Mesendoderm (in vitro differentiated cells): Measurements from ENCODE around the gene B4GALT3.
A peak's percentile ranks its signal among the peaks of the same experiment; 100 is the strongest.

Experiments
- DNase-seq: peaks from one replicate; pipeline ENCODE4 v3.0.0; 2013
- H2AK5ac ChIP-seq: 2 replicates; pipeline ENCODE4 v1.6.1; 2013; ENCODE audit warnings: low read length, inconsistent platforms
- H2BK120ac ChIP-seq: 2 replicates; pipeline ENCODE4 v1.6.1; 2013; ENCODE audit warnings: low read depth, mild to moderate bottlenecking, low read length, moderate library complexity, mixed read lengths
- H2BK15ac ChIP-seq: replicated peaks from 2 replicates; pipeline ENCODE4 v1.6.1; 2013; ENCODE audit warnings: low read depth, mild to moderate bottlenecking, moderate library complexity
- H2BK5ac ChIP-seq: 2 replicates; pipeline ENCODE4 v1.6.1; 2013; ENCODE audit warnings: low read length, inconsistent platforms
- H3K18ac ChIP-seq: 2 replicates; pipeline ENCODE4 v1.6.1; 2013; ENCODE audit warnings: mild to moderate bottlenecking, low read length, mixed read lengths
- H3K23ac ChIP-seq: one replicate; pipeline ENCODE4 v1.6.1; 2013; ENCODE audit warnings: low read length
- H3K27ac ChIP-seq: 2 replicates; pipeline ENCODE4 v1.5.1; 2013; ENCODE audit warnings: low read depth, mild to moderate bottlenecking, inconsistent platforms, low read length, moderate library complexity
- H3K27me3 ChIP-seq: 2 replicates; pipeline ENCODE4 v1.6.1; 2013; ENCODE audit warnings: low read length, control low read depth, mild to moderate bottlenecking, inconsistent platforms; ENCODE audit not compliant: insufficient read depth, poor library complexity
- H3K36me3 ChIP-seq: 2 replicates; pipeline ENCODE4 v1.6.1; 2013; ENCODE audit warnings: low read length, inconsistent platforms; ENCODE audit not compliant: control insufficient read depth, insufficient read depth
- H3K4ac ChIP-seq: one replicate; pipeline ENCODE4 v1.6.1; 2013; ENCODE audit warnings: low read depth, mild to moderate bottlenecking, low read length, moderate library complexity
- H3K4me1 ChIP-seq: 2 replicates; pipeline ENCODE4 v1.6.1; 2013; ENCODE audit warnings: low read depth, low read length, inconsistent platforms; ENCODE audit not compliant: control insufficient read depth
- H3K4me2 ChIP-seq: 2 replicates; pipeline ENCODE4 v1.6.1; 2013; ENCODE audit warnings: low read length
- H3K4me3 ChIP-seq: 2 replicates; pipeline ENCODE4 v1.5.1; 2013; ENCODE audit warnings: mild to moderate bottlenecking, low read length
- H3K56ac ChIP-seq: one replicate; pipeline ENCODE4 v1.6.1; 2013; ENCODE audit warnings: low read length
- H3K79me1 ChIP-seq: 2 replicates; pipeline ENCODE4 v1.6.1; 2013; ENCODE audit warnings: low read length, inconsistent platforms
- H3K79me2 ChIP-seq: 2 replicates; pipeline ENCODE4 v1.6.1; 2013; ENCODE audit warnings: mild to moderate bottlenecking, low read length; ENCODE audit not compliant: control insufficient read depth, insufficient read depth
- H3K9ac ChIP-seq: 2 replicates; pipeline ENCODE4 v1.6.1; 2013; ENCODE audit warnings: low read length, inconsistent platforms
- H4K5ac ChIP-seq: one replicate; pipeline ENCODE4 v1.6.1; 2013; ENCODE audit warnings: low read length
- H4K8ac ChIP-seq: one replicate; pipeline ENCODE4 v1.6.1; 2013; ENCODE audit warnings: low read depth, mild to moderate bottlenecking, control low read depth, low read length, moderate library complexity
- WGBS: extraction: QIAGEN DNeasy Blood & Tissue Kit; methylation state at CpG from one replicate; pipeline ENCODE4 v1.1.7; 2013; ENCODE audit warnings: low lambda C conversion rate, missing lambda C conversion rate; ENCODE audit not compliant: insufficient coverage; ENCODE audit errors: extremely low coverage; 5-methylcytosine and 5-hydroxymethylcytosine counted together

Gene B4GALT3

GRCh38 chr1:161153176-161153575, 24.1 kb downstream of the B4GALT3 start:
- no peak overlapping the region for H2AK5ac ChIP-seq
- H3K79me1 ChIP-seq: no peaks in the 10 kb centered on the region
- no peak overlapping the region for H3K4ac ChIP-seq
- H3K56ac ChIP-seq: peak overlapping the region; percentile 0
- no peak overlapping the region for H4K8ac ChIP-seq
- no peak overlapping the region for H3K23ac ChIP-seq
- H2BK120ac ChIP-seq: no peak overlapping the region
- no peak for DNase-seq
- H3K27me3 ChIP-seq: no peaks in the 10 kb centered on the region
- H4K5ac ChIP-seq: no peak overlapping the region
- H3K4me2 ChIP-seq: no peak overlapping the region
- H3K36me3 ChIP-seq: no peaks in the 10 kb centered on the region
- no peak overlapping the region for H2BK5ac ChIP-seq
- no peak overlapping the region for H3K27ac ChIP-seq
- WGBS: no CpG with 5 or more reads among the region's 9 CpGs
- no peak overlapping the region for H3K9ac ChIP-seq
- H3K4me3 ChIP-seq: no peak overlapping the region
- H3K18ac ChIP-seq: no peak overlapping the region
- H3K4me1 ChIP-seq: peaks cover 2% of the 10 kb centered on the region
- H2BK15ac ChIP-seq: no peak overlapping the region
- no peaks in the 10 kb centered on the region for H3K79me2 ChIP-seq

- no peak overlapping the region for H3K4ac ChIP-seq
- H2AK5ac ChIP-seq: no peak overlapping the region
- H3K27ac ChIP-seq: no peak overlapping the region
- WGBS: no CpG with 5 or more reads among the region's 3 CpGs
- H3K79me2 ChIP-seq: no peaks in the 10 kb centered on the region
- H3K18ac ChIP-seq: no peak overlapping the region
- H3K4me1 ChIP-seq: no peaks in the 10 kb centered on the region
- H2BK5ac ChIP-seq: no peak overlapping the region
- H3K79me1 ChIP-seq: no peaks in the 10 kb centered on the region
- H3K27me3 ChIP-seq: no peaks in the 10 kb centered on the region
- no peak for DNase-seq
- H3K9ac ChIP-seq: no peak overlapping the region
- H4K5ac ChIP-seq: no peak overlapping the region
- no peak overlapping the region for H2BK120ac ChIP-seq
- no peak overlapping the region for H3K56ac ChIP-seq
- H3K23ac ChIP-seq: no peak overlapping the region
- H3K4me2 ChIP-seq: no peak overlapping the region
- no peak overlapping the region for H3K4me3 ChIP-seq
- no peaks in the 10 kb centered on the region for H3K36me3 ChIP-seq
- no peak overlapping the region for H4K8ac ChIP-seq
- no peak overlapping the region for H2BK15ac ChIP-seq
Measured at GRCh38 chr1:161145832-161146231, 31.5 kb downstream of the B4GALT3 start.

GRCh38 chr1:161140755-161141400, 36.4 kb downstream of the B4GALT3 start:
- Histone ChIP-seq H3K36me3 (no peaks in the 10 kb centered on the region), H2BK5ac (no peak overlapping the region), H3K27ac (no peak overlapping the region), H2BK15ac (no peak overlapping the region), H3K4me1 (no peaks in the 10 kb centered on the region), H4K8ac (no peak overlapping the region), H3K9ac (no peak overlapping the region), H3K27me3 (no peaks in the 10 kb centered on the region), H3K4me2 (no peak overlapping the region), H3K79me1 (no peaks in the 10 kb centered on the region), H3K56ac (no peak overlapping the region), H3K79me2 (no peaks in the 10 kb centered on the region), H3K23ac (no peak overlapping the region), H3K18ac (no peak overlapping the region), H3K4me3 (no peak overlapping the region), H2BK120ac (no peak overlapping the region), H2AK5ac (no peak overlapping the region), H3K4ac (no peak overlapping the region), H4K5ac (no peak overlapping the region)
- no peak for DNase-seq
- no CpG with 5 or more reads among the region's 29 CpGs for WGBS

GRCh38 chr1:161139766-161140165, 37.5 kb downstream of the B4GALT3 start:
- Histone ChIP-seq H3K18ac (no peak overlapping the region), H3K56ac (no peak overlapping the region), H3K27me3 (no peaks in the 10 kb centered on the region), H4K5ac (no peak overlapping the region), H3K4me2 (no peak overlapping the region), H2BK5ac (no peak overlapping the region), H3K79me1 (no peaks in the 10 kb centered on the region), H2BK120ac (no peak overlapping the region), H3K4ac (no peak overlapping the region), H3K23ac (no peak overlapping the region), H2BK15ac (no peak overlapping the region), H3K4me1 (no peaks in the 10 kb centered on the region), H3K4me3 (no peak overlapping the region), H3K27ac (no peak overlapping the region), H3K36me3 (no peaks in the 10 kb centered on the region), H2AK5ac (no peak overlapping the region), H3K79me2 (peaks cover 4% of the 10 kb centered on the region), H3K9ac (no peak overlapping the region), H4K8ac (no peak overlapping the region)
- no CpG with 5 or more reads among the region's 1 CpG for WGBS
- DNase-seq: peak; percentile 60

GRCh38 chr1:161138431-161138830, 38.9 kb downstream of the B4GALT3 start:
- Histone ChIP-seq H2AK5ac (no peak overlapping the region), H4K5ac (no peak overlapping the region), H3K4me3 (no peak overlapping the region), H3K36me3 (no peaks in the 10 kb centered on the region), H4K8ac (no peak overlapping the region), H3K56ac (no peak overlapping the region), H3K4me2 (no peak overlapping the region), H3K23ac (no peak overlapping the region), H3K4me1 (no peaks in the 10 kb centered on the region), H2BK120ac (no peak overlapping the region), H3K27me3 (no peaks in the 10 kb centered on the region), H2BK5ac (no peak overlapping the region), H3K27ac (no peak overlapping the region), H2BK15ac (no peak overlapping the region), H3K4ac (no peak overlapping the region), H3K79me2 (peaks cover 6% of the 10 kb centered on the region), H3K9ac (no peak overlapping the region), H3K79me1 (peaks cover 2% of the 10 kb centered on the region), H3K18ac (no peak overlapping the region)
- no peak for DNase-seq
- no CpG with 5 or more reads among the region's 1 CpG for WGBS

GRCh38 chr1:161137881-161138280, 39.4 kb downstream of the B4GALT3 start:
- Histone ChIP-seq H2BK120ac (no peak overlapping the region), H3K4me1 (no peaks in the 10 kb centered on the region), H3K9ac (no peak overlapping the region), H3K4ac (no peak overlapping the region), H3K23ac (no peak overlapping the region), H3K36me3 (no peaks in the 10 kb centered on the region), H3K79me1 (peaks cover 2% of the 10 kb centered on the region), H3K18ac (no peak overlapping the region), H3K27ac (no peak overlapping the region), H2BK5ac (no peak overlapping the region), H4K8ac (no peak overlapping the region), H3K79me2 (peaks cover 6% of the 10 kb centered on the region), H3K4me3 (no peak overlapping the region), H2AK5ac (no peak overlapping the region), H3K4me2 (no peak overlapping the region), H2BK15ac (no peak overlapping the region), H3K56ac (no peak overlapping the region), H3K27me3 (no peaks in the 10 kb centered on the region), H4K5ac (no peak overlapping the region)
- DNase-seq: peak; percentile 30
- no CpG with 5 or more reads among the region's 3 CpGs for WGBS
